HG02798 (cell line): ENCODE data around the gene KIF5C.
A peak's percentile ranks its signal among the peaks of the same experiment; 100 is the strongest.

Experiments used
- ATAC-seq: cut with Tn5 transposase; IDR thresholded peaks from one replicate; pipeline ENCODE4 v1.9.1; 2021; ENCODE audit warnings: mild to moderate bottlenecking; ENCODE audit not compliant: unreplicated experiment, poor library complexity

KIF5C gene

DNA sequence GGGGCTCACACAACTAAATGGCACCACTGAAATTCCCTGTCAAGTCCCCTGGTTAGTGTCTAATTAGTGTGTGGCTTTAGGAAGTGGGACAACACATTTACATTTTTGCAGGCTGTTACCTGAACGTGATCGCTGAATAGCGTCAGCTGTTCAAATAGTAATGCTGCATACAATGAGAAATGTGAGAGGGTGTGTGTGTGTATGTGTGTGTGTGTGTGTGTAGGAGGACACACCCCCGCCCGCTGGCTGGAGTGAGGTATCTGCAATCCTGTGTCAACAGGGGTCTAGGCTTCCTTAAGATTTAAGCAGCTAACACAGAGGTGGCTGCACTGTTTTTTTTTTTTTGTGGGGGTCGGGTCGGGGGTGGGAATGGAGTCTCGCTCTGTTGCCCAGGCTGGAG lies 158.7 kb downstream of the KIF5C start:
- no peak for ATAC-seq

- ATAC-seq: no peak
Measured at GRCh38 chr2:149034406-149034805, 159.4 kb downstream of the KIF5C start.

DNA sequence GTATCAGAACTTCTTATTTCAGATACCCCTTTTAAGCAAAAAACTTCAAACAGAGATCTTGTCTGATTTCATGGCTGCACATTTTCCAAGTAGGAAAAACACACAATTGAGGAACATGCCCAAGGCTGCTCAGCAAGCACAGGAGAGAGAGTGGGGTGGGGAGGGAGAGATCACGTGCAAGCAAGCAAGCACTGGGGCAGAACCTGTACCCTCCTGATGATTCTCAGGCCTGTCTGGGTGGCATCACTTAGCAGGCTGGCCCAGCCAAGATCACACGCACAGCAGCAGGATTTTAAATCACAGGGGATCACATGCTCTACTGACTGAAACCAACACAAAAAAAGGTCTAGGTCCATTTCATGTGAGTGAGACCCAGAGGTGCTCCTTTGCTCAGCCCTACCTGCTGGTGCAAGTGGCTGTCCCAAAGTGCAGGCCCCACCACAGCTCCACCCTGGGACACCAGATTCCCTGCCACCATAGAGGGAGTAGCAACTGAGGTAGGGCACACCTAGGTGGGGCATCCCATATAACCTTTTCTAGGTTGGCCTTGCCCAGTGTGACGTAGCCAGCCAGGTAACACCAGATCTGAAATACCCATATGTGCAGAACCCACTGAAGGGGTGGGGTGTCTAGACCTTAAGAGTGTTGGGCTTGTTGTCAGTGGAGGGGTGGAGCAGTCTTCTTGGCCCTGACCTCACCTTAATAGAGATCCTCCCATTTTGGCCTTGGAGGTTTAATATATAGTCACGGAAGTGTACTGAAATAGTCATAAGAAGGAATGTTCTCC lies 161.7 kb downstream of the KIF5C start:
- no peak for ATAC-seq

DNA sequence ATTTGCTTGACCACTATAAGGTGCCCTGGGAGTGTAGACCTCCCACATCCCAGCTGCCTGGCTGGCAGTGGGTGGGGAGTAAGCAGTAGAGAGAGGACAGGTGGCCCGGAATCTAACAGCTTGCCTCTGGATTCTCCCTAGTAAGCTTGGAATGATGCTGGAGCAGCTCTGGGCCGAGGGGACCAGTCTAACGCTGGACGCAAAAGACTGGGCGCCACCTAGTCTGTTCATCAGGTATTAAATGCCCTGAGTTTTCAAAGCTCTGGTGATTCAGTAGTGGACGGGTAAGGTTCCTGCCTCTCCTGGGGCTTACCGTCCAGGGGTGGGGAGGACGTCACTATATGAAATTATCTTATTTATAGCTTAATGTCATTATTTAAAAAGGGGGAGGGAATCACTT lies 162.8 kb downstream of the KIF5C start:
- ATAC-seq: no peak

GRCh38 chr2:149038442-149039212 lies 163.6 kb downstream of the KIF5C start, which contains the start of gene LYPD6B:
Gene LYPD6B (plus strand): TSS chr2:149038699. CDS start chr2:149130949, 92,250 bp downstream.
- ATAC-seq: peak; percentile 75

- ATAC-seq: no peak
Measured at GRCh38 chr2:149039213-149039724, 164.2 kb downstream of the KIF5C start.

DNA sequence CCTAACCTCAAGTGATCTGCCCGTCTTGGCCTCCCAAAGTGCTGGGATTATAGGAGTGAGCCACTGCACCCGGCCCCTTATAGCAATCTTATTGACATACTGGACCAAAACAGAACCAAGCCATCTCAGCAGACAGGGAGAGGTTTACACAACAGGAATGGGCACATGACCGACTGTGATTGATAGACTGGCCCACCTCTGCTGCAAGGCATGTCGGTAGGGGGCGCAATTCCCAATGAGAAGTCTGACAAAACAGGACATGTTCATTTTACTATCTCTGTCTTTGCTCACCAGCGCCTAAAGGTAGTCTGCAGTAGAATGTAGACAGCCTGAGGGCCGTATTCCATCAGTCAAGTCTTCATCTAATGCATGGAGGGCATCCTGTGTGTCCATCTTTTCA lies 165.4 kb downstream of the KIF5C start:
- peak; percentile 40 for ATAC-seq

DNA sequence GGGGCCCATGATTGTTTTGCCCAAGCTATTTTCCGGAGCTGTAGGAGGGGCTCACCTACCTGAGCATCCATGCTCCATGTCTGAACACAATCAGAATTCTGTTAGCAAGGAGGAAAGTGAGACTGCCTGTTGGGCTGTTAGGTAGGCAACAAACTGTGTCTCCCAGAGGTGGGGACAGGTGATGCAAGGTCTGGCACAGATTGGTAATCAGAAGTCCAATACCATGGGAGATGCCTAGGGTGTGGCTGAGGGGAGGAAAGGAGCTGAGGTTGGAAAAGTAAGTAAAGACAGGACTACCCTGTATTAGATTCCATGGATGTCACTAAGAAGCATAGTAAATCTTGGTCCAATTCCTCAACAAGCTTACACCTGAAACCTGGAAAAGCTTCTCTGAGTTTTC lies 166.5 kb downstream of the KIF5C start:
- no peak for ATAC-seq

DNA sequence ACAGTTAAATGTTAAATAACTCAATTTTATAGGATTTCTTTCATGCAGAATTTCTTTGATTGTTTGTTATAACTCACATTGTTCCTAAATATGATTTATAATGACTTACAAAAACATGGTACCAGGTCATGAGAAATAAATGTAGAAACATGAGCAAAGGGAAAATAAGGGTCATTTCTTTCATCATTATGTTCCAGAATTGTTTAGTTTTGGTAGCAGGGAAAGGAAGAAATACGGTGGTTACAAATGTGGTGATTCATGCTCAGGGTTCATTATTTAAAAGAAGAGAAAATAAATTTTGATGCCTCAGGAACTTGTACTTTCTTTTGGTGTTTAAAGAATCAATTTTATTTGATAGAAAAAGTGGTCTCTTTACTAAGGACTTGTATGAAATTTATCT lies 167.9 kb downstream of the KIF5C start:
- no peak for ATAC-seq

GRCh38 chr2:149044500-149044899 lies 169.5 kb downstream of the KIF5C start:
- no peak for ATAC-seq

GRCh38 chr2:149047118-149047517 lies 172.1 kb downstream of the KIF5C start:
- ATAC-seq: no peak

DNA sequence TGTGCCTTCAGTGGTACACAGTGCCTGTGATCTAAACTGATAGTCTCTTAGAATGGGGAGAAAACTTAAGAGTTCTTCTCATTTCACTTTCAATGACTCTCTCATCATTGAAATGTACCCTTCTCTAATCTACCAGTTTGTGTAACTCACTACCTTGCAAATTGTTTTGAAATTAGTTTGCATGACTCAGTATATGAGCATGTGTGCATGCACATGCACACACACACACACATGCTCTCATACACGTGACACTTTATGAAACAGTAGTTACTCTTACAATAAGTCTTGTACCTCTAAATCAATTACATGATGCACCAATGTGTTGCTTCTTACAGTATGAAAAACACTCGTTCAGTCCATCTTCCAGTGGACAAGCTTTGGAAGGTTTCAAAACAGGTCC lies 174.1 kb downstream of the KIF5C start:
- no peak for ATAC-seq

DNA sequence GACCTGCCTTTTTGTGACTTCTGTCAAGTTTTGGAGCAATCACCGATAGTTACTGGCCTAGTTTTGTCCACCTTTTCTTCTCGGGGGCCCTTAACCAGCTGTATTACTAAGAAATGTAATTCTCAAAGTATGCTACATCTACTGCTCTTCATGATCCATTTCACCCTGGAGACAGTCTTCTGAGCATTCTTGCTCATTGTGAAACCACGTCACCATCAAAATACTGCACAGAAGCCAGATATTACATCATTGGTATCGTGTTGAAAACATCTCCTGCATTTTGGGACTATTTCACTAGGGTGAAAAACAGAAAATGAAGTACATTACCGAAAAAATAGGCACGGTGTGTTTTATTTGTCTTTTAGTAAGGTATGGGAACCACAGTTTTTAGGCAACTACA lies 175.2 kb downstream of the KIF5C start:
- peak; percentile 91 for ATAC-seq

DNA sequence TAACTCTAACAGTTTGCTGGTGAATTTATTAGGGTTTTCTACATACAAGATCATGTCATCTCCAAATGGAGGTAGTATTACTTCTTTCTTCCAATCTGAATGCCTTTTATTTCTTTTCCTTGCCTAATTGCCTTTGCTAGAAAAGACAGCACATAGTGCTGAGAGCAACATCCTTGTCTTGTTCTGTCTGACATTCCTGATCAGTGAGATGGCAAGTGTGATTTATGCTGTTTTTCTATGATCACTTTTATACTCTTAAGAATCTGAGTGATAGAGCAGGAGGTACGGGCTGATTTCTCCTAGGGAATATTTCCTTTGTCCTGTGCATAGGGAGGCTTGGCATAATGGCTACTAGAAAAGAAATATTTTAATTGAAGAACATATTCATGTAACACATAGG lies 180.7 kb downstream of the KIF5C start:
- ATAC-seq: no peak

DNA sequence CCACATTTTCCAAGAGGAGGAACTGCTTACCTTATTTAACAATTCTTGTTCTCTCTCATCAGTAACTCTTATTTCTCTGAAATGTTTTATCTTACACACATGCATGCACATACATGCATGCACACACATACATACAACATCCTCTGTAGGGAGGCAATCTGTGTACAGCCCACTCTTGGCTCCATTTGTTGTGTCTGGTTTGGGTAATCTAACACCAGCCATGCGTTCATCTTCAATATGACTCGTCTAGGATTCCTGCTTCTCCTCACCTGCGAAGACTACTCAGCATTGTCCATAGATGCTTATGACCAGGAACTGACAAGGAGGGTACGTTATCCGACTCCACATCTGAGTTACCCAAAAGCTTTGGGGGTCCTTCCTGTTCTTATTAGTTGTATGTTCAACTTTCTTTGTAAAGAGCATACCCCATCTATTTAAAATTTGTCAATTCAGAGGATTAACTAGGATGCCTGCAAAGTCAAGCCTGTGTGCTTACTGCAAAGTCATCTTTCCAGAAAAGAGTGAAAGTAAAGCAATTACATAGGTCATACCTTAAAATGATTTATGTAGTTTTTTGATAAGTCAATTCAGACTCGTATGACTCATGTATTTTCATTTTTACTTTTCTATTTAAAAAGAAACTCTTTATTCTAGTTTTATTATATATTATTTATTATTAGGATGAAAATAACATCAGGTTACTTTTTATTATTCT lies 181.7 kb downstream of the KIF5C start:
- ATAC-seq: no peak

GRCh38 chr2:149057401-149057800 lies 182.4 kb downstream of the KIF5C start:
- ATAC-seq: no peak

DNA sequence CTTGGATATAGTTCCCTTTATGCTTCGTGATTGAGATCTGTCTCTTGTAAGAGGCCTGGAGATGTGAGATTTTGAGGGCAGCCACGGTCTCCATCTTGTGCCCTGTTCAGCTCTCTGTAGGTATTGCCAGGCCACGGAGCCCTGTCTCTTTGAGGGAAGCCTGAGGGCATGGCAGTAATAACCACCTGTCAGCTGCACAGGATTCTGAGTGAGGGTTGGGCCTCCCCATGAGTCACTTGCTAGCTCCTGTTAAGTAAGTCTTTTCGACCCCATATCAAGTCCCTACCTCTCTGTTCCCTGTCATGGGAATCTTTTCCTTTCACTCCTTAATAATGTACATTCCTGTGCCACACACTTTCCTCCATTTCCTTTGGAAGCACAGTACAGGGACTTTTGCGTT lies 183.9 kb downstream of the KIF5C start:
- no peak for ATAC-seq

DNA sequence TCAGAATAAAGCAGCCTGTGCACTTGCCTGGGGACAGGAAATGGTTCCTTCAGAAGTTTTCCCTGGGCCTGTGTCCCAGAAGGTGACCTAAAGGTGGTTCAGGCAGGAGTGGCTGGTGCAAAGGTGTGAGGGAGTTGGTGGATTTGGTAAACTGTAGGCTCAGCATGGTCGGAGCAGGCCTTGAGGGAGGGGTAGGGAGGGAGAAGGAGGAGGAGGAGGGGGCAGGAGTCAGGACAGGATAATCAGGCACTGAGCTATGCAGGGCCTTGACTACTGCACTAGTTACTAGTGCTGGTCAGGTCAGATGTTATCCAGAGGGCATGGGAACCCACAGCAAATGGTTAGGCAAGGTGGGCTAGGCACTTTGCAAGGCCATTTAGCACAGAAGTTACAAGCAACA lies 184.8 kb downstream of the KIF5C start:
- no peak for ATAC-seq

- no peak for ATAC-seq
Measured at GRCh38 chr2:149061133-149061745, 186.2 kb downstream of the KIF5C start.

GRCh38 chr2:149062531-149062930 lies 187.5 kb downstream of the KIF5C start:
- ATAC-seq: no peak
